Testis (tissue), 3 donors: ENCODE data around the gene WNK2. TPM values are rescaled to one million over a fixed set of nuclear protein-coding genes. Genes with fewer than 3 reads are reported as not detected.
A peak's percentile ranks its signal among the peaks of the same experiment; 100 is the strongest.

Experiments
- DNase-seq: peaks from one replicate; pipeline ENCODE4 v3.0.0-alpha.2; 2019
- H3K27ac ChIP-seq, 2 donors: fragments of 200-600 bp; sonication (generic); one replicate each; pipeline ENCODE4 v1.5.1; 2019
- H3K27me3 ChIP-seq: fragments of 200-600 bp; sonication (generic); one replicate; pipeline ENCODE4 v1.5.1; 2019
- H3K36me3 ChIP-seq: fragments of 200-600 bp; sonication (generic); one replicate; pipeline ENCODE4 v1.5.1; 2017; ENCODE audit warnings: low read depth; ENCODE audit errors: missing control alignments
- H3K4me1 ChIP-seq: fragments of 200-600 bp; sonication (generic); one replicate; pipeline ENCODE4 v1.5.1; 2019
- H3K4me3 ChIP-seq, 2 donors: fragments of 200-600 bp; sonication (generic); one replicate each; pipeline ENCODE4 v1.5.1; 2017 to 2019
- H3K9me3 ChIP-seq: fragments of 200-600 bp; sonication (generic); one replicate; pipeline ENCODE4 v1.5.1; 2017
- CTCF ChIP-seq, 3 experiments: fragments of 450-650 bp in 2 of 3; fragments of 200-600 bp in 1 of 3; sonication (generic) in 1 of 3; IDR thresholded peaks; one replicate each; pipeline ENCODE4 v1.5.1; 2016 to 2019; ENCODE audit warnings: antibody characterized with exemption in 3 of 3, mild to moderate bottlenecking in 2 of 3, moderate library complexity in 1 of 3
- POLR2A ChIP-seq: fragments of 450-650 bp; IDR thresholded peaks from one replicate; pipeline ENCODE4 v1.6.1; 2017; ENCODE audit warnings: antibody characterized with exemption, mild to moderate bottlenecking, moderate library complexity
- WGBS, 2 donors: methylation state at CpG; one replicate each; pipeline ENCODE4 v1.1.5; 2018; 5-methylcytosine and 5-hydroxymethylcytosine counted together
- intact Hi-C: fragments of 100-400 bp; cut with DNase I; formaldehyde crosslinking; loops from one replicate; pipeline ENCODE4 v1.15.1; 2023; ENCODE audit warnings: low total_unique reads
- polyA plus RNA-seq: library from polyadenylated mRNA; stranded (reverse); fragments of 350-450 nt; fragmentation: Illumina TruSeq; extraction: RNeasy Lipid Tissue Mini Kit (QIAGEN cat#74804); gene quantifications from one replicate; pipeline ENCODE4 v1.2.3, GENCODE V29; 2014; ENCODE audit warnings: low read depth, low replicate concordance; ENCODE audit not compliant: insufficient read depth
- total RNA-seq, 2 donors: library from RNA; depleted of rRNA; stranded (reverse); fragments of >200 nt; gene quantifications; one replicate each; pipeline ENCODE4 v1.2.3, GENCODE V29; 2016

The WNK2 gene
- total and polyA plus RNA-seq, 3 donors from 2014 or later: 29.0 to 91.1 (median 50.5) TPM

GRCh38 chr9:93295456-93296076 lies 111.6 kb downstream of the WNK2 start:
- Histone ChIP-seq H3K36me3 (no peaks in the 10 kb centered on the region), H3K9me3 (no peaks in the 10 kb centered on the region), H3K27ac (no peak overlapping the region), H3K4me3 (no peak overlapping the region), H3K4me1 (peaks cover 32% of the 10 kb centered on the region), H3K27me3 (no peaks in the 10 kb centered on the region)
- WGBS, 2 donors: 58 to 73% methylated on average over 2 of the region's 2 CpGs
- DNase-seq: peak; percentile 14
- intact Hi-C loops: no loop called here
- TF ChIP-seq CTCF (IDR thresholded peaks at IDR 0.05): no peak
- no peak for TF ChIP-seq POLR2A

- H3K27me3 ChIP-seq: no peaks in the 10 kb centered on the region
- H3K9me3 ChIP-seq: no peaks in the 10 kb centered on the region
- no peak for DNase-seq
- H3K4me1 ChIP-seq: peaks cover 43% of the 10 kb centered on the region
- intact Hi-C loops: no loop called here
- no peak overlapping the region for H3K27ac ChIP-seq
- no peak for TF ChIP-seq POLR2A
- 77 to 82% methylated on average over 17 of the region's 17 CpGs for WGBS, 2 donors
- no peak overlapping the region for H3K4me3 ChIP-seq
- no peaks in the 10 kb centered on the region for H3K36me3 ChIP-seq
These were observed 113.0 kb downstream of the WNK2 start for GRCh38 chr9:93296889-93297480.

- intact Hi-C loops: no loop called here
- TF ChIP-seq CTCF (IDR thresholded peaks at IDR 0.05) (no peak), POLR2A (no peak)
- Histone ChIP-seq H3K27ac (no peak overlapping the region), H3K4me1 (peaks cover 43% of the 10 kb centered on the region), H3K27me3 (no peaks in the 10 kb centered on the region), H3K4me3 (no peak overlapping the region), H3K36me3 (no peaks in the 10 kb centered on the region), H3K9me3 (no peaks in the 10 kb centered on the region)
- 69 to 90% methylated on average over 21 to 33 of the region's 33 CpGs for WGBS, 2 donors
- DNase-seq: peak; percentile 11
These were observed 113.9 kb downstream of the WNK2 start for GRCh38 chr9:93297659-93298497.

GRCh38 chr9:93298498-93299417 lies 114.8 kb downstream of the WNK2 start:
- H3K9me3 ChIP-seq: no peaks in the 10 kb centered on the region
- TF ChIP-seq POLR2A (no peak), CTCF (IDR thresholded peaks at IDR 0.05) (no peak)
- H3K4me3 ChIP-seq: no peak overlapping the region
- DNase-seq: peak; percentile 75
- intact Hi-C loops: no loop called here
- H3K36me3 ChIP-seq: no peaks in the 10 kb centered on the region
- H3K27ac ChIP-seq: peak overlapping the region in 1 of 2 donors; percentile 2
- 50 to 63% methylated on average over 18 to 26 of the region's 26 CpGs for WGBS, 2 donors
- H3K4me1 ChIP-seq: peaks cover 43% of the 10 kb centered on the region
- H3K27me3 ChIP-seq: no peaks in the 10 kb centered on the region
